ENCODE measurements around the gene FBN1. TPM values are rescaled to one million over a fixed set of nuclear protein-coding genes. Genes with fewer than 3 reads are reported as not detected.

The FBN1 gene
- total and polyA plus RNA-seq, 8 donors, result 1.5 to 35.2 (median 5.2) TPM

DNA sequence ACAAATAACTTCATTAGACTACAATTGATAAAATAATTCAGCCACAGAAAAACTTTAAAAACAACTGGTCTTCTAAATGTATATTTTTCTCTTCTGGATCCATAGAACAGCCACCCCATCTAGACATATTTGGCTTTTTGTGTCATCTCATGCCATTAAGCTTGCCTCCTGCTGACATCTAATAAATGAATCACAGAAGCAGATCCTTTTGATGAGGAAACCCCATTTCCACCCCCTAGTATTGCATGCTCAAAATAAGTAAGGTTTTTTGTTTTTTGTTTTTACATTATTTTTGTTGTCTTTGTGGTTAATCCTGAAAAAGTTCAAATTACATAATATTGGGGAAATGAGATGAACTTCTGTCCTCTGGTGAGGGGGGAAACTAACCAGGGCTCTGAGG is 219.5 kb downstream of the FBN1 start:
- no peak overlapping the region for H3K4me3 ChIP-seq
- H3K4me1 ChIP-seq, result no peaks in the 10 kb centered on the region
- TF ChIP-seq, protein P1, sequence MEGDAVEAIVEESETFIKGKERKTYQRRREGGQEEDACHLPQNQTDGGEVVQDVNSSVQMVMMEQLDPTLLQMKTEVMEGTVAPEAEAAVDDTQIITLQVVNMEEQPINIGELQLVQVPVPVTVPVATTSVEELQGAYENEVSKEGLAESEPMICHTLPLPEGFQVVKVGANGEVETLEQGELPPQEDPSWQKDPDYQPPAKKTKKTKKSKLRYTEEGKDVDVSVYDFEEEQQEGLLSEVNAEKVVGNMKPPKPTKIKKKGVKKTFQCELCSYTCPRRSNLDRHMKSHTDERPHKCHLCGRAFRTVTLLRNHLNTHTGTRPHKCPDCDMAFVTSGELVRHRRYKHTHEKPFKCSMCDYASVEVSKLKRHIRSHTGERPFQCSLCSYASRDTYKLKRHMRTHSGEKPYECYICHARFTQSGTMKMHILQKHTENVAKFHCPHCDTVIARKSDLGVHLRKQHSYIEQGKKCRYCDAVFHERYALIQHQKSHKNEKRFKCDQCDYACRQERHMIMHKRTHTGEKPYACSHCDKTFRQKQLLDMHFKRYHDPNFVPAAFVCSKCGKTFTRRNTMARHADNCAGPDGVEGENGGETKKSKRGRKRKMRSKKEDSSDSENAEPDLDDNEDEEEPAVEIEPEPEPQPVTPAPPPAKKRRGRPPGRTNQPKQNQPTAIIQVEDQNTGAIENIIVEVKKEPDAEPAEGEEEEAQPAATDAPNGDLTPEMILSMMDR (IDR thresholded peaks at IDR 0.05), result no peak
- DNase-seq, result no peak
- H3K27ac ChIP-seq, result no peak overlapping the region
- H3K27me3 ChIP-seq, result no peaks in the 10 kb centered on the region
- intact Hi-C loops (cut with DNase I), result no loop called here
- FAIRE-seq, result no peak
- no peak for ATAC-seq
- H3K9me3 ChIP-seq, result no peaks in the 10 kb centered on the region
- H3K36me3 ChIP-seq, result no peaks in the 10 kb centered on the region

DNA sequence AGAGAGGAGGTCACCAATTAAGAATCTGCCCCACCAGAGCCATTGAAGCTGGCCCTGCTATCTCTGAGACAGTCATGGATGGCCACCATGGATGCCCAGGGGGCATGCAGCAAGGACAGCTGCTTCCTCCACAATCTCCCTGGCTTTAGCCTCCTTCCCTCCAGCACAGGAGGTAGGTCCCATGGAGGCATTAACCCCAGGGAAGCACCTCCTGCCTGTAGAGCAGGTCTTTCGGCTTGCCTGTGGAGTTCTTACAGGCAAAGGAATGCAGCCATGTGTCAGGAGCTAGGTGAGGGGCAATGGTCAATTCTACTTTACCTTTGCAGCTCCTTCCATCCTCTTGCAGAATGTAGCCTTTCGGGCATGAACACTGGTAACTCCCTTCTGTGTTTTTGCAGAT is 220.5 kb downstream of the FBN1 start:
- no peak for FAIRE-seq
- no peaks in the 10 kb centered on the region for H3K9me3 ChIP-seq
- intact Hi-C loops (cut with DNase I), result no loop called here
- ATAC-seq, result no peak
- no peak overlapping the region for H3K4me3 ChIP-seq
- H3K27me3 ChIP-seq, result no peaks in the 10 kb centered on the region
- no peak overlapping the region for H3K27ac ChIP-seq
- 91 to 92% methylated on average over 2 of the region's 2 CpGs for WGBS, 2 donors
- no peaks in the 10 kb centered on the region for H3K36me3 ChIP-seq
- TF ChIP-seq, protein P1 (IDR thresholded peaks at IDR 0.05), result no peak
- H3K4me1 ChIP-seq, result no peaks in the 10 kb centered on the region
- no peak for DNase-seq

DNA sequence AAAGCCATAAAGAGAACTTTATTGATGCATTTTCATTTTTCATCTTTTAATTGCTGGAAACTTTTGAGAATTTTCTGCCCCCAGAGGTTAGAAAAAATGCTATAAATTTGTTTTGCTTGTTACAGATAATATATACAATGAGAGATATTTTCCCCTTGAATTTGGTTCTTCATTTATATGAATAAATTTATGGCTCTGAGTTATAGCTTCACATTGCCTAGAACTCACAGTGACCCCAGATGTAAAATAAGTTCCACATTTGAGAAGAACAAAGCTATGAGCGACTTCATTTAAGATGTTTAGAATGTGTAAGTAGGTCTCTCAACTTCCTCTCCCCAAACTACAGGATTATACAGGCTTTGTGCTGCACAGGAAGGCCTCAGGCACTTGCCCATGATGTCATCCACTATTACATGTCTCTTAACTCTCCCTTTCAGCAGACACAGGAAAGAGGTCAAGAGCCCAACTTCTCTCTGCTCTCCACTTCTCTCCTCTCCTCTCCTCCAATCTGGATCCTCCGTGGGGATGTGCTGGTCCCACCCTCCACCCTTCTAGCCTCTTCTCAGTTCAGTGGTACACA is 221.5 kb downstream of the FBN1 start:
- H3K4me3 ChIP-seq, result no peak overlapping the region
- H3K4me1 ChIP-seq, result no peaks in the 10 kb centered on the region
- TF ChIP-seq, protein P1 (IDR thresholded peaks at IDR 0.05), result no peak
- FAIRE-seq, result no peak
- no peak overlapping the region for H3K27ac ChIP-seq
- no peak for DNase-seq
- no peak for ATAC-seq
- no peaks in the 10 kb centered on the region for H3K36me3 ChIP-seq
- no peaks in the 10 kb centered on the region for H3K27me3 ChIP-seq
- WGBS, 2 donors, result 72 to 75% methylated on average over 2 of the region's 2 CpGs
- intact Hi-C loops (cut with DNase I), result no loop called here
- H3K9me3 ChIP-seq, result no peaks in the 10 kb centered on the region

DNA sequence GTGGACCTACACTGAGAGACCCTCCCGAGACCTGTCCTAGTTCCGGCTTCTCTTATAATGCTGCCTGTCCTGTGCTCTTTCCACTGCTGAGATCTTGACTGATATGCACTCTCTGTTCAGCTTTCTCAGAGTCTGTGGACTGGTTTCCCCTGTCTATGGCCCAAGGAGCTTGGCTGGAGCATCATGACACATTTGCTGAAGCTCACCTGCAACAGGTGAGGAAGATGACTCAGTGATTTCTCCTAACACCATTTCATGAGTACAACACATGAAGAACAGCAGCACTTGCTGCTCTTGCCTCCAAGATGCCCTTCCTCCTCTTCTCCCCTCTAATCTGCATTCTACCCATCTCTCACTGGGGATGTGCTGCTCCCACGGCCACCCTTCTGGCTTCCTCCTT is 222.2 kb downstream of the FBN1 start:
- ATAC-seq, result no peak
- DNase-seq, result no peak
- Histone ChIP-seq H3K4me1 (no peaks in the 10 kb centered on the region), H3K36me3 (no peaks in the 10 kb centered on the region), H3K4me3 (no peak overlapping the region), H3K27ac (no peak overlapping the region), H3K27me3 (no peaks in the 10 kb centered on the region), H3K9me3 (no peaks in the 10 kb centered on the region)
- TF ChIP-seq, protein P1 (IDR thresholded peaks at IDR 0.05), result no peak
- no peak for FAIRE-seq
- 82 to 88% methylated on average over 3 of the region's 3 CpGs for WGBS, 2 donors
- intact Hi-C loops (cut with DNase I), result no loop called here

DNA sequence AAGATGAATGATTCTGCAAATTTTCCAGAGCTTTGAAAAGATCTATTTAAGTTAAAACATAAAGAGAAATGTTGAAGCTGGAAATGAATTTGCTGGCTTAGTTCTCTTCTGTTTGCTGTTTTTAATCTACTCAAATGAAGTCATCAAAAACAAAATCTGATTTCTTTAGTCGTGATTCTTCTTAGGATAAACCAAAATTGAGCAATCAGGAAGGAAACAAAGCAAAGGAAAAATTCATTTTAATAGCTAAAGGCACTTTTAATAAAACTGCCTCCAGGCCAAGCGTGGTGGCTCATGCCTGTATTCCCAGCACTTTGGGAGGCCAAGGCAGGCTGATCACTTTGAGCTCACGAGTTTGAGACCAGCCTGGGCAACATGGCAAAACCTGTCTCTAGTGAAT is 223.1 kb downstream of the FBN1 start:
- FAIRE-seq (no peak), ATAC-seq (no peak), DNase-seq (no peak)
- intact Hi-C loops (cut with DNase I), result no loop called here
- no peaks in the 10 kb centered on the region for H3K27me3 ChIP-seq
- H3K27ac ChIP-seq, result no peak overlapping the region
- H3K9me3 ChIP-seq, result no peaks in the 10 kb centered on the region
- 39 to 49% methylated on average over 3 of the region's 3 CpGs for WGBS, 2 donors
- TF ChIP-seq, protein P1 (IDR thresholded peaks at IDR 0.05), result no peak
- H3K4me1 ChIP-seq, result no peaks in the 10 kb centered on the region
- H3K36me3 ChIP-seq, result no peaks in the 10 kb centered on the region
- no peak overlapping the region for H3K4me3 ChIP-seq

Data from pancreas (tissue), 10 donors.